ENCODE data around the gene RAB26. TPM values are rescaled to one million over a fixed set of nuclear protein-coding genes. Genes with fewer than 3 reads are reported as not detected.
A peak's percentile ranks its signal among the peaks of the same experiment; 100 is the strongest.

The RAB26 gene
- total RNA-seq, 1 donor from 2014 or later, result 0.98 TPM

- Mint-ChIP-seq H3K4me3 (no peak overlapping the region), H3K27ac (ENCODE audit: unreplicated experiment) (no peak overlapping the region), H3K4me1 (no peaks in the 10 kb centered on the region), H3K27me3 (ENCODE audit: low read depth) (no peaks in the 10 kb centered on the region), H3K9me3 (no peaks in the 10 kb centered on the region), H3K36me3 (ENCODE audit: low read depth) (peaks cover 2% of the 10 kb centered on the region)
- TF ChIP-seq CTCF (conservative IDR thresholded peaks at IDR 0.05), result no peak
- no peak for DNase-seq (ENCODE audit: low read depth, low spot score)
These were observed 24.4 kb downstream of the RAB26 start for GRCh38 chr16:2172688-2173335.

GRCh38 chr16:2173366-2173765 lies 24.9 kb downstream of the RAB26 start:
- no peak for TF ChIP-seq CTCF (conservative IDR thresholded peaks at IDR 0.05)
- Mint-ChIP-seq H3K9me3 (no peaks in the 10 kb centered on the region), H3K4me3 (no peak overlapping the region), H3K27me3 (ENCODE audit: low read depth) (no peaks in the 10 kb centered on the region), H3K4me1 (no peaks in the 10 kb centered on the region), H3K36me3 (ENCODE audit: low read depth) (no peaks in the 10 kb centered on the region), H3K27ac (ENCODE audit: unreplicated experiment) (no peak overlapping the region)
- DNase-seq (ENCODE audit: low read depth, low spot score), result no peak

- no peaks in the 10 kb centered on the region for H3K36me3 Mint-ChIP-seq (ENCODE audit: low read depth)
- no peaks in the 10 kb centered on the region for H3K27me3 Mint-ChIP-seq (ENCODE audit: low read depth)
- TF ChIP-seq CTCF (conservative IDR thresholded peaks at IDR 0.05), result no peak
- no peak for DNase-seq (ENCODE audit: low read depth, low spot score)
- no peak overlapping the region for H3K4me3 Mint-ChIP-seq
- no peaks in the 10 kb centered on the region for H3K4me1 Mint-ChIP-seq
- no peak overlapping the region for H3K27ac Mint-ChIP-seq (ENCODE audit: unreplicated experiment)
- no peaks in the 10 kb centered on the region for H3K9me3 Mint-ChIP-seq
These were observed 25.5 kb downstream of the RAB26 start for GRCh38 chr16:2173916-2174315.

- Mint-ChIP-seq H3K27ac (ENCODE audit: unreplicated experiment) (no peak overlapping the region), H3K36me3 (ENCODE audit: low read depth) (no peaks in the 10 kb centered on the region), H3K4me1 (no peaks in the 10 kb centered on the region), H3K9me3 (no peaks in the 10 kb centered on the region), H3K4me3 (no peak overlapping the region), H3K27me3 (ENCODE audit: low read depth) (no peaks in the 10 kb centered on the region)
- DNase-seq (ENCODE audit: low read depth, low spot score), result no peak
- TF ChIP-seq CTCF (conservative IDR thresholded peaks at IDR 0.05), result no peak
These were observed 26.1 kb downstream of the RAB26 start for GRCh38 chr16:2174396-2175131.

- H3K9me3 Mint-ChIP-seq, result no peaks in the 10 kb centered on the region
- peak overlapping the region; percentile 57 for H3K27ac Mint-ChIP-seq (ENCODE audit: unreplicated experiment)
- H3K4me3 Mint-ChIP-seq, result no peak overlapping the region
- H3K36me3 Mint-ChIP-seq (ENCODE audit: low read depth), result no peaks in the 10 kb centered on the region
- no peak for TF ChIP-seq CTCF (conservative IDR thresholded peaks at IDR 0.05)
- H3K27me3 Mint-ChIP-seq (ENCODE audit: low read depth), result no peaks in the 10 kb centered on the region
- DNase-seq (ENCODE audit: low read depth, low spot score), result no peak
- no peaks in the 10 kb centered on the region for H3K4me1 Mint-ChIP-seq
These were observed 27.0 kb downstream of the RAB26 start for GRCh38 chr16:2175454-2175853.
